ENCODE measurements around the gene MIA.
"Not testable (repeated sequence)": the region's sequence is repeated elsewhere in the genome, so short reads cannot be mapped to it uniquely, and the experiment has no call there.

Gene MIA

DNA sequence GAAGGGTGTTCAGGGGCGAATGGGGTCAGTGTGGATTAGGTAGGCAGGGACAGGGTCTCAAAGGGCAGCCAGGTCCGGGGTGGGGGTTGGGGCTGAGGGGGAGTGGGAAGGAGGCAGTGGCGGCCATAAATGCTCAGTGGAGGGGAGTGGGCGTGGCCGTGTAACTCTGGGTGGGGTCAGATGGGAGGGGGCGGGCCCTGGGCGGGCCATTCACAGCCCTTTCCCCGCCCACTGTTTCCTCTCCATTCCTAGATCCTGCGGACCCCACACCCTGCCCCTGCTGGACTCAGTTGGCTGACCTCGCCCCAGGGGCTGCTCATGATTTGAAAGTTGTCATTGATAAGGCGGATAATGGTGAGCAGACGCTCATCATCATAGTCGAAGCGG, 51.0 kb downstream of the MIA start:
- H3K4me3 ChIP-seq; H3K27me3 ChIP-seq; H3K27ac ChIP-seq; H3K4me2 ChIP-seq; H3K9me3 ChIP-seq (replicated peaks in 1 of 11); H4K20me1 ChIP-seq; H3K9ac ChIP-seq: not testable (repeated sequence)
- H3K36me3 ChIP-seq = peaks cover 0 to 39% (median 13%) of the 10 kb centered on the region in 11 experiments; a peak in 13 of 22 replicates
- peaks cover 18 to 33% (median 23%) of the 10 kb centered on the region in 10 experiments for H3K4me1 ChIP-seq

DNA sequence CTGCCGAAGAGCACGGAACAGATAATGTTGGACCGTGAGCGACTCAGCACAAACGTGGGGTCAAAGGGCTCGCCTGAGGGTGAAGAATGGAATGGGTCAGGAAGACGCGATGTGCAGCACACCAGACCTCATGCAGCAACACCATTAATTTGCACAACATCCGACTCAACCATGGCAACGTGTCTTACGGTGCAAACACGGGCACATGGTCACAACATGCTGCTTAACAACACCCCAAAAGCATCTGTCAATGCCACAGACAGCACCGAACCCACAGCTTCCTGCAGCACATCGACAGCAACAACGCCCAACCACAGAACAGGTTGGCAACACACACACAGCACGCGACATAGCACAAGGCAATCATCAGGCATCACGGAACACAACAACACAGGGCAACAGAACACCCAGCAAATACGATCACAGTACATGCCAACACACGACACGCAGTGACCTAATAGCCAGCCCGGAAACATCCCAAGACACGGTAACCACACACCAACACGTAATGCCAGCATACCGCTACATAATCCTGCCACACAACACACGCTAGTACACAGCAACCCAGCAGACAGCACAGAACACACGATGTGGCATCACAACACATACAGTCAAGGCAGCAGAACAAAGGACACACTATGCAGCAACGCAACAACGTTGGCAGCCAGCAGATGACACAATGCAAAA, 51.5 kb downstream of the MIA start:
- Histone ChIP-seq H3K4me1 (peaks cover 18 to 31% (median 23%) of the 10 kb centered on the region in 10 experiments), H3K36me3 (peaks cover 0 to 39% (median 13%) of the 10 kb centered on the region in 11 experiments; a peak in 13 of 22 replicates)
- not testable (repeated sequence) for H3K4me3 ChIP-seq; H3K9me3 ChIP-seq (replicated peaks in 1 of 11); H3K27ac ChIP-seq; H3K4me2 ChIP-seq; H4K20me1 ChIP-seq; H3K9ac ChIP-seq; H3K27me3 ChIP-seq
